Naive thymus-derived CD4-positive, alpha-beta T cell (primary cell): Measurements from ENCODE around the gene BRINP1. TPM values are rescaled to one million over a fixed set of nuclear protein-coding genes. Genes with fewer than 3 reads are reported as not detected.

Experiments
- ATAC-seq: fragments of 150-1000 bp; cut with Tn5 transposase; 2 replicates; pipeline ENCODE4 v1.10.0; 2021; ENCODE audit warnings: mild to moderate bottlenecking, moderate library complexity
- CTCF ChIA-PET: fragments of 350-600 bp; sonication (Branson Sonifier 250); formaldehyde crosslinking; loops from one replicate; lab custom pipeline; 2021; ENCODE audit warnings: antibody characterized with exemption; lab: Charles Lee
- POLR2A ChIA-PET: fragments of 350-600 bp; sonication (Branson Sonifier 250); formaldehyde crosslinking; loops from one replicate; lab custom pipeline; 2021; ENCODE audit warnings: antibody characterized with exemption, inconsistent platforms; lab: Charles Lee
- DNase-seq, 9 donors: peaks; one replicate each; pipeline versions ENCODE4 v3.0.0 to v3.0.0-alpha.2; 2020 to 2022; ENCODE audit warnings: mixed read lengths in 1 of 9
- H3K27ac ChIP-seq: one replicate; pipeline ENCODE4 v1.7.0; 2013; ENCODE audit warnings: mild to moderate bottlenecking, low read depth, low read length, moderate library complexity
- H3K27me3 ChIP-seq, 2 donors: one replicate each; pipeline ENCODE4 v1.7.0; 2013; ENCODE audit warnings: low read length in 2 of 2, mild to moderate bottlenecking in 2 of 2, moderate library complexity in 2 of 2; ENCODE audit not compliant: control insufficient read depth in 2 of 2, insufficient read depth in 2 of 2
- H3K36me3 ChIP-seq, 3 experiments: 1 replicate in 2 of 3; 2 replicates in 1 of 3; pipeline ENCODE4 v1.7.0; 2013; ENCODE audit warnings: low read length in 3 of 3, mild to moderate bottlenecking in 3 of 3, moderate library complexity in 1 of 3; ENCODE audit not compliant: insufficient read depth in 3 of 3, control insufficient read depth in 2 of 3
- H3K4me1 ChIP-seq, 2 donors: one replicate each; pipeline ENCODE4 v1.7.0; 2013; ENCODE audit warnings: low read length in 2 of 2, mild to moderate bottlenecking in 2 of 2, moderate library complexity in 1 of 2; ENCODE audit not compliant: control insufficient read depth in 2 of 2, insufficient read depth in 2 of 2
- H3K4me3 ChIP-seq: 2 replicates; pipeline ENCODE4 v1.7.0; 2013; ENCODE audit warnings: mild to moderate bottlenecking, low read length
- H3K9me3 ChIP-seq, 3 experiments: 1 replicate in 2 of 3; 2 replicates in 1 of 3; pipeline ENCODE4 v1.7.0; 2013; ENCODE audit warnings: low read length in 3 of 3; ENCODE audit not compliant: control insufficient read depth in 2 of 3
- H3K27ac Mint-ChIP-seq, 9 donors: one replicate each; pipeline ENCODE4 v1.8.0; 2020 to 2022; ENCODE audit warnings: mixed read lengths in 9 of 9, mild to moderate bottlenecking in 8 of 9, moderate library complexity in 5 of 9, inconsistent platforms in 2 of 9
- H3K27me3 Mint-ChIP-seq, 5 donors: one replicate each; pipeline ENCODE4 v1.8.0; 2021 to 2022; ENCODE audit warnings: mixed read lengths in 5 of 5, mild to moderate bottlenecking in 1 of 5
- H3K36me3 Mint-ChIP-seq, 5 donors: one replicate each; pipeline ENCODE4 v1.8.0; 2020 to 2022; ENCODE audit warnings: mixed read lengths in 5 of 5, mild to moderate bottlenecking in 3 of 5, inconsistent platforms in 1 of 5
- H3K4me1 Mint-ChIP-seq, 7 donors: one replicate each; pipeline ENCODE4 v1.8.0; 2020 to 2022; ENCODE audit warnings: mixed read lengths in 7 of 7, mild to moderate bottlenecking in 3 of 7, inconsistent platforms in 1 of 7
- H3K4me3 Mint-ChIP-seq, 10 donors: one replicate each; pipeline ENCODE4 v1.8.0; 2020 to 2022; ENCODE audit warnings: mild to moderate bottlenecking in 10 of 10, mixed read lengths in 10 of 10, moderate library complexity in 6 of 10, inconsistent platforms in 2 of 10
- H3K9me3 Mint-ChIP-seq, 11 donors: one replicate each; pipeline ENCODE4 v1.8.0; 2020 to 2022; ENCODE audit warnings: mixed read lengths in 11 of 11, mild to moderate bottlenecking in 4 of 11, inconsistent platforms in 1 of 11, moderate library complexity in 1 of 11
- intact Hi-C, 2 donors: fragments of 100-400 bp; cut with micrococcal nuclease; formaldehyde crosslinking; loops; one replicate each; pipeline ENCODE4 v1.15.1; 2023
- polyA plus RNA-seq, 2 donors: library from polyadenylated mRNA; unstranded; fragments of 300-500 nt; fragmentation: Illumina TruSeq; gene quantifications; one replicate each; pipeline ENCODE4 v1.2.3, GENCODE V29; 2021
- total RNA-seq, 6 experiments: library from RNA in 5 of 6; stranded (reverse) in 5 of 6; gene quantifications; 1 replicate in 5 of 6; 2 replicates in 1 of 6; pipeline ENCODE4 v1.2.3 and lab custom pipeline; 2021 to 2026

BRINP1 gene
- total and polyA plus RNA-seq, 7 experiments from 2014 or later = not detected

DNA sequence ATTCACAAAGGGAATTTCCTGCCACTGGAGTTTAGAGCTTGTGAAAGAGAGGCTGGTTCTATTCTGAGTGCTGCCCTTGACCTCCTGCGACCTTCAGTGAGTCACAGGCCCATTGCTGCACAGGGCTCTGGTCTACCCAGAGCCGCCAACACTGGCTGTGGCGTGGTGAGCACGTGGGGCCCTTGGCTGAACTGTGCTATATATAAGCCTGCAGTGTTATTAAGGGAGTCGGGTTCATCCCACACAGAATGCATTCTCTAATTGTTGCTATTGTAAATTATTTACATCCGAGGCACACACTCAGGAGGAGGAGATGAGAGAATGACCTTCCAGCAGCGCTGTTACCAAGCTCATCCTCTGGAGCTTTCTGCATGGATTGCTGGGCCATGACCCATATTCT is 47.1 kb downstream of the BRINP1 start:
- no peak overlapping the region for H3K27ac ChIP-seq
- intact Hi-C loops = no loop called here
- peaks cover 0 to 7% (median 0%) of the 10 kb centered on the region in 5 donors for H3K27me3 Mint-ChIP-seq
- ChIA-PET POLR2A (no interaction called here), CTCF (no interaction called here)
- no peak overlapping the region for H3K27ac Mint-ChIP-seq
- ATAC-seq (no peak), DNase-seq (no peak)
- H3K4me3 ChIP-seq = no peak overlapping the region
- peaks cover 0 to 4% (median 0%) of the 10 kb centered on the region in 5 donors for H3K36me3 Mint-ChIP-seq
- H3K9me3 ChIP-seq = no peaks in the 10 kb centered on the region
- H3K4me1 Mint-ChIP-seq = no peaks in the 10 kb centered on the region
- H3K9me3 Mint-ChIP-seq = peaks cover 0 to 23% (median 13%) of the 10 kb centered on the region in 11 donors
- H3K27me3 ChIP-seq = no peaks in the 10 kb centered on the region
- H3K36me3 ChIP-seq = no peaks in the 10 kb centered on the region
- H3K4me3 Mint-ChIP-seq = no peak overlapping the region
- no peaks in the 10 kb centered on the region for H3K4me1 ChIP-seq

DNA sequence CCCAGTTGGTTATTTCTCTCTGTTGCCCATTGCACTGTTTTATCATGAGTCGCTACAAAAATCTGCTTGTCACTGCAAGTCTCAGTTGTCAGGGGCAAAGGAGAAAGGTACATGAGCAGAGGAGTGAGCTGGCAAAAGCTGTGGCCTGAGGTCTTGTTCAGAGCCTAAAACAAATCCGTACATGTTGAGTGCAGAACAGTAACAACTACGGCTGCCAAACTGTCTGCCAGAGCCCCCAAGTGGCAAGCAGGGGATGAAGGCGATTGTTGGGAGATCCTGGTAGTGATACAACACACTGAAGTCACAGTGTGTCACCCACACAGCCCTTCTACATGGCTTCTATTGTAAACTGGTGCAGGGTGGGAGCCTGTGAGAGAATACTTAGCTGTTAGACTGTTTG is 50.9 kb downstream of the BRINP1 start:
- Mint-ChIP-seq H3K9me3 (peaks cover 0 to 19% (median 8%) of the 10 kb centered on the region in 11 donors), H3K4me3 (no peak overlapping the region), H3K36me3 (no peaks in the 10 kb centered on the region), H3K27me3 (peaks cover 0 to 7% (median 0%) of the 10 kb centered on the region in 5 donors), H3K4me1 (no peaks in the 10 kb centered on the region), H3K27ac (no peak overlapping the region)
- no peak overlapping the region for H3K27ac ChIP-seq
- no peak for DNase-seq
- no peak overlapping the region for H3K4me3 ChIP-seq
- H3K27me3 ChIP-seq = no peaks in the 10 kb centered on the region
- ATAC-seq = no peak
- H3K36me3 ChIP-seq = no peaks in the 10 kb centered on the region
- H3K9me3 ChIP-seq = peaks cover 0 to 2% (median 0%) of the 10 kb centered on the region in 3 experiments
- intact Hi-C loops = no loop called here
- ChIA-PET CTCF (no interaction called here), POLR2A (no interaction called here)
- H3K4me1 ChIP-seq = no peaks in the 10 kb centered on the region

DNA sequence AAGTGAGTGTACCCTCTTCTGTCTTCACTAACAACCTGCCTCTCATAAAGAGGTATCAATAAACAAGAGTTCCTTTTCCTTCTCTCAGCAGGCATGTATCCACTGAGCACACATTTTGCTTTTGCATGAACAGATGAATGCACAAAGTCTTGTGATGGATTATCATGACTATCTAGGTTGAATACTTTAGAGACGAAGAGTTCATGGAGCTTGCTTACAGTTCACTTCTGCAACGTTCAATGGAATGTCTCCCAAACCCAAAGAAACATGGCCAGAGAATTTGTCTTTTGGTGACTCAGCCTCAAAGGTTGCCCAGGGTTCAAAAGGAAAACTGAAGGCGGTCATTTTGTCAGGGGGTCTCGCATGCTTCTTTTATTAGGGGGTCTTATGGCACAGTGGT is 55.4 kb downstream of the BRINP1 start:
- Mint-ChIP-seq H3K4me3 (no peak overlapping the region), H3K36me3 (no peaks in the 10 kb centered on the region), H3K4me1 (no peaks in the 10 kb centered on the region), H3K27ac (no peak overlapping the region), H3K27me3 (peaks cover 0 to 4% (median 0%) of the 10 kb centered on the region in 5 donors), H3K9me3 (peaks cover 0 to 11% (median 4%) of the 10 kb centered on the region in 11 donors)
- H3K4me1 ChIP-seq = no peaks in the 10 kb centered on the region
- peaks cover 0 to 2% (median 0%) of the 10 kb centered on the region in 3 experiments for H3K9me3 ChIP-seq
- ChIA-PET CTCF (no interaction called here), POLR2A (no interaction called here)
- intact Hi-C loops = no loop called here
- H3K4me3 ChIP-seq = no peak overlapping the region
- H3K27ac ChIP-seq = no peak overlapping the region
- no peak for DNase-seq
- no peaks in the 10 kb centered on the region for H3K27me3 ChIP-seq
- ATAC-seq = no peak
- H3K36me3 ChIP-seq = no peaks in the 10 kb centered on the region

DNA sequence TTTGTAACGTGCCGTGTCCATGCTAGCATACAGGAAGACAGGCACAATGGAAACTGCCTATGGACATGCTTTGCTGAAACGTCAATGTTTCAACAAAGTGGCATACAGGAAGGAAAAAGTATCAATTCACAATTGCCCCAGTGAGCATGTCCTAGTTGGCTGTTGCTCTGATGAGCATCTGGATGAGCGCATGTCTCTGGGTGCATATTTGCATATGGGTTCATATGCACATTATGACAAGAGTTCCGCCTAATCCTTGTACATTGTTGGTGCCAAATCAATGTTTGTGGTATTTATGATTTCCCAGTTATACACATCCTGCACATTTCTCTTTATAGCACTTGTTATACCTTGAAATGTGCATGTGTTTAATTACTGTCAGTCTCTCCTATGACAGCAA is 58.5 kb downstream of the BRINP1 start:
- Histone ChIP-seq H3K9me3 (no peaks in the 10 kb centered on the region), H3K36me3 (no peaks in the 10 kb centered on the region), H3K4me3 (no peak overlapping the region), H3K27me3 (no peaks in the 10 kb centered on the region), H3K27ac (no peak overlapping the region), H3K4me1 (no peaks in the 10 kb centered on the region)
- ChIA-PET CTCF (no interaction called here), POLR2A (no interaction called here)
- intact Hi-C loops = no loop called here
- H3K4me3 Mint-ChIP-seq = no peak overlapping the region
- H3K36me3 Mint-ChIP-seq = no peaks in the 10 kb centered on the region
- H3K27ac Mint-ChIP-seq = no peak overlapping the region
- peaks cover 0 to 4% (median 0%) of the 10 kb centered on the region in 5 donors for H3K27me3 Mint-ChIP-seq
- ATAC-seq (no peak), DNase-seq (no peak)
- H3K9me3 Mint-ChIP-seq = peaks cover 0 to 11% (median 0%) of the 10 kb centered on the region in 11 donors
- no peaks in the 10 kb centered on the region for H3K4me1 Mint-ChIP-seq

DNA sequence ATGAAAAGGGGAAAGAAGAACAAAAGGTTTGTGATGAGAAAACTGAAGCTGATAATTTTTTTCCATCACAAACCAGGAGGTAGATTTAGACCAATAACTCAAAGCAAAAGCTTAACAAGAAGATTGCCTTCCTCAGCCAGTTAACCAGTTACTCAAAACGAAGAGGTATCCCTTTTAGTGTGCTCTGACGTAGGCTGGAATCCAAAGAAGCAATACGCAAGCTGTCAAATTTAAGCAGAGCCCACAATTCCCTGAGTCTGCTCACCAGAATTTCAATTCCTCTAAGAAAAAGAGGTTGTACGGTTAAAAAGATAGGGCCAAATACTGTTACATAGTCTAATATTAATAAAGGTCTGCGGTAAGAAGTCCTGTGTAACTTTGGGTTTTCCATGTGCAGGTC is 61.8 kb downstream of the BRINP1 start:
- peaks cover 0 to 11% (median 4%) of the 10 kb centered on the region in 11 donors for H3K9me3 Mint-ChIP-seq
- no peak for DNase-seq

DNA sequence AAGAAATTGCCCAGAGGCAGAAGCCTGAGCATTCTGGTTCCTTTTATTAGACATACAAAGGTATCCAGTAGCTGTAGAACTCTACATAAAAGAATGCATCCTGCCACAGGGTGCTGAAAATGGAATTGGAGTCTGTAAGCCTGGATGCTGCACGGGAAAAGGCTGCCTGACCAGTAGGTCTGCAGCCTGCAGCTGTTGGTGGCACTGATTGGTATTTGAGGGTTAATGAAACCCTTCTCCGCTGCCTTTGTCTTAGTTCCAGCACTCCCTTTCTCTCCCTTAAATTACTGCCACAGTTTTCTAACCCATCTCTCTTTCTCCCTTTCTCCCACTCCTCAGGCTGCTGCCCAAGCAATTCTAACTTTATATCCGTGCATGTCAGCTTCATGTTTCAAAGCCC is 64.7 kb downstream of the BRINP1 start:
- no peaks in the 10 kb centered on the region for H3K36me3 Mint-ChIP-seq
- no peak overlapping the region for H3K4me3 Mint-ChIP-seq
- Histone ChIP-seq H3K36me3 (no peaks in the 10 kb centered on the region), H3K27ac (no peak overlapping the region), H3K4me3 (no peak overlapping the region), H3K9me3 (no peaks in the 10 kb centered on the region), H3K4me1 (no peaks in the 10 kb centered on the region), H3K27me3 (no peaks in the 10 kb centered on the region)
- ChIA-PET CTCF (no interaction called here), POLR2A (no interaction called here)
- intact Hi-C loops = no loop called here
- peaks cover 0 to 3% (median 0%) of the 10 kb centered on the region in 5 donors for H3K27me3 Mint-ChIP-seq
- H3K4me1 Mint-ChIP-seq = no peaks in the 10 kb centered on the region
- peaks cover 0 to 18% (median 4%) of the 10 kb centered on the region in 11 donors for H3K9me3 Mint-ChIP-seq
- no peak for ATAC-seq
- no peak for DNase-seq
- H3K27ac Mint-ChIP-seq = no peak overlapping the region

More for the DNA sequence above, 61.8 kb downstream of the BRINP1 start:
- H3K27ac ChIP-seq = no peak overlapping the region
- Mint-ChIP-seq H3K4me3 (no peak overlapping the region), H3K4me1 (no peaks in the 10 kb centered on the region), H3K27me3 (peaks cover 0 to 4% (median 0%) of the 10 kb centered on the region in 5 donors), H3K36me3 (no peaks in the 10 kb centered on the region), H3K27ac (no peak overlapping the region)
- H3K36me3 ChIP-seq = no peaks in the 10 kb centered on the region
- POLR2A ChIA-PET = no interaction called here
- no peaks in the 10 kb centered on the region for H3K4me1 ChIP-seq
- H3K4me3 ChIP-seq = no peak overlapping the region
- no peaks in the 10 kb centered on the region for H3K9me3 ChIP-seq
- H3K27me3 ChIP-seq = no peaks in the 10 kb centered on the region
- intact Hi-C loops = no loop called here
- no peak for ATAC-seq
- CTCF ChIA-PET = no interaction called here

DNA sequence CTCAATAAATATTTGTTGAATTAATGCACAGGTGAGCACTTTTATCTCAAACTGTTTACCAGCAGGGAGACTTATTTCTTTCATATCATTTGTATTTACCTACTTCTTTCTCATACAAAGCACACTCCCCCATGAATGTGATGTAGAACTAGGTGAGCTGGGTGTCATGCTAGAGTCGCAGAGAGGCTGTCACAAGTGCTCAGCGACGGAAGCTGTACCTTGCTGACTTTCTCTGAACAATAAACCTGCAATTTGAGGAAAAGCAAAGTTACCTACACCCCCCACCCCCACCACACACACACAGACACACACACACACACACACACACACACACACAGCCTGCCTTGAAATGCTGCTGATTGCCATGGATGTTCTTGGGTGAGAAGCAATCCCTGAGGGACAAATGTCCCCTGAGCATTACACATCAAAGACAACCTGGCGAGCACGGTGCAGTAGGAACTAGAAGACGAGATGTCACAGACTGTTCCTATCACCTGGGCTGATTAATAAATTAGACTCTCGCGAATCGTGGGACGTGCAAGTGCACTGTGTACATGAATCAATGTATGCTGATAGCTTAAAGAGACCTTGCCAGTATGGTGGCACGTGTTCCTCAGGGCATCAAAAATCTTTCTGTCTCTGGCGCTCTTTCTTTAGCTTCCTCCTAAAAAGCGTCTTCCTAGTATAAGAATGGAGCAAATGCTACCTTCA is 66.1 kb downstream of the BRINP1 start:
- POLR2A ChIA-PET = no interaction called here
- H3K4me3 ChIP-seq = no peak overlapping the region

More for the DNA sequence above, 66.1 kb downstream of the BRINP1 start:
- peaks cover 0 to 13% (median 4%) of the 10 kb centered on the region in 11 donors for H3K9me3 Mint-ChIP-seq
- DNase-seq = no peak
- Histone ChIP-seq H3K27ac (no peak overlapping the region), H3K9me3 (no peaks in the 10 kb centered on the region), H3K27me3 (no peaks in the 10 kb centered on the region), H3K4me1 (no peaks in the 10 kb centered on the region), H3K36me3 (no peaks in the 10 kb centered on the region)
- no peaks in the 10 kb centered on the region for H3K4me1 Mint-ChIP-seq
- H3K27me3 Mint-ChIP-seq = peaks cover 0 to 3% (median 0%) of the 10 kb centered on the region in 5 donors
- no peak for ATAC-seq
- H3K4me3 Mint-ChIP-seq = no peak overlapping the region
- no peak overlapping the region for H3K27ac Mint-ChIP-seq
- H3K36me3 Mint-ChIP-seq = no peaks in the 10 kb centered on the region
- CTCF ChIA-PET = no interaction called here
- intact Hi-C loops = no loop called here
